ENCODE results near the gene ATP8B4.

- TF ChIP-seq ZBTB33 (IDR thresholded peaks at IDR 0.05; ENCODE audit: borderline replicate concordance, low read depth) (no peak), FOXM1 (IDR thresholded peaks at IDR 0.05; ENCODE audit: low read depth) (no peak), CTCF (IDR thresholded peaks at IDR 0.05) (no peak), EP300 (IDR thresholded peaks at IDR 0.05; ENCODE audit: borderline replicate concordance in 1 of 2, low read depth in 1 of 2, low read length in 1 of 2) (no peak), MXI1 (IDR thresholded peaks at IDR 0.05; ENCODE audit: low read depth, low read length) (no peak), TCF12 (IDR thresholded peaks at IDR 0.05) (no peak), TEAD4 (IDR thresholded peaks at IDR 0.05; ENCODE audit: borderline replicate concordance, insufficient read depth) (no peak), REST (IDR thresholded peaks at IDR 0.05; ENCODE audit: low read depth, low read length) (no peak), EZH2phosphoT487 (IDR thresholded peaks at IDR 0.05; ENCODE audit: borderline replicate concordance, low read depth) (no peak), RAD21 (IDR thresholded peaks at IDR 0.05; ENCODE audit: low read length) (no peak)
These were observed 16.1 kb upstream of the ATP8B4 start for GRCh38 chr15:50135031-50135551.

Data from SK-N-SH (cell line).